DMS53 treated with DMSO at 0.1 percent for 48 hours (cell line): Measurements from ENCODE around the gene ABITRAM.
"Not testable (repeated sequence)": the region's sequence is repeated elsewhere in the genome, so short reads cannot be mapped to it uniquely, and the experiment has no call there.

Source experiments
- DNase-seq: peaks from one replicate; lab custom pipeline; 2025; ENCODE audit not compliant: unreplicated experiment; lab: John Stamatoyannopoulos, UW

Gene ABITRAM

DNA sequence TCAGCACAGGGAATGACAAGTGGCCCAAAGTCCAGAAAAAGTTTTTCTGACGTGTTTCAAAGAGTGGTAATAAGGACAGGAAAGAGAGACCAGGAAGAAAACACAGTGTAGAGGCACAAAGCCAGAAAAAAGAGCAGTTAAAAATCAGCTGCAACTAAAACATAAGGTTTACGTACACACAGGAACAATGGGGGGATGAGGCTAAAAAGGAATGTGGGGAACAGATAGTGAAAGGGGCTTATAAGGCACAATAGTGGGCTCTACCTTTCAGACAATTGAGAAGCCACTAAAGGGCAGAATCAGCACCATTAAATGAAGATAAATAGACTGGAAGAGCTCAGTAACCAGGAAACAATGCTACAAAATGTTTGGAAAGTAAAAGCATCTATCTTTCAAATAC is 5.8 kb upstream of the ABITRAM start:
- DNase-seq, result no peak

DNA sequence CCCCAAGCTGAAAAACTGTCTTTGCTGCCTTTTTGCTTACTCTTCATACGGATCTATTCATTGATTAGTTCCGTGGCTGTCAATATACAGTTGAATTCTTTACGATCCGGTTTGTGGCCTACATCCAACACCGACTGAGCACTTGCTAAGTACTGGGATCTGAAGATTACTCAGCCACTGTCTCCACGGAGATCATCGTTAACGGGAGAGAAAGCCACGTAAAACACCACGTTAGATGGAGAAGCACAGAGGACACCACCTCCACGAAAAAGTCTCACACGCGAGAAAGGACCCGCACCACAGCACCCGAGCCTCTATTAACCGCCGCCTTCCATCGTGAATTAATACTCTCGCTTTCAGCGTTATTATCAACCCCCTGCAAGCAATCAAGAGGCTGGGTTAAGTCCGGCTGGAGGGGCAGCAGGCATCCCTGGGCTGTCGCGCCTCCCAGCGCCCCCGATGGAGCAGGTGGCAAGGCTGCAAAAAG is 926 bp upstream of the ABITRAM start:
- DNase-seq, result no peak

DNA sequence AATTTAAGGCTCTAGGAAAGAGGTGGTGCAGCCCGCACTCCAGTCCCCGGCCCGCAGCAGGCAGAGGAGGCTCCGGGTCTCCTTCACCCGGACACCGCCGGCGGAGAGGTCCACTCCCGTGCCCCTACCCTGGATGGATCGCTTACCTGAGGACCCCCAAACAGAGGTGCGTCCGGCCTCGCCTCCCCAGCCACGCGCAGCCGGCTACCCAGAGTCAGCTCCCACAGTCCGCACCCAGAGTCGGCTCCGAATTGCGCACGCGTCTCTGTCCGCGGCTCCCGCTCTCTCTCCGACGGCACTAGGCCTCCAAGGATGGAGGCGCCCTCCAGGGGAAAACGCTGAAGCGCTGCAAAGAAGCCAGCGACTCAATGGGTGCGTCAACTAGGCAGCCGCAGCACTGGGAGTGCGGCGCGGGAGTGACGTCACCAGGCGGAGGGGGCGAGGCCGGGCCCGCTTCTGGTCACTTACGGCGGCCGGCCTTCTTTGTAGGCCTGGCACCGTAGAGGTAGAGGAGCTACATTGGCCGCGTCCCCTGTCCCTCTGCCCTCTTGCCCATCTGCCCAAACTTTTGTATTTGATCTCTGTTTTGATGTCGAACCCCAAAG is 380 bp upstream of the ABITRAM start, which contains the start of gene ELP1:
Gene ELP1, minus strand, starts transcription at position 407 of the 605 bp plus-strand sequence. CDS start 2,978 bp downstream, outside the sequence.
- peak; percentile 72 for DNase-seq

DNA sequence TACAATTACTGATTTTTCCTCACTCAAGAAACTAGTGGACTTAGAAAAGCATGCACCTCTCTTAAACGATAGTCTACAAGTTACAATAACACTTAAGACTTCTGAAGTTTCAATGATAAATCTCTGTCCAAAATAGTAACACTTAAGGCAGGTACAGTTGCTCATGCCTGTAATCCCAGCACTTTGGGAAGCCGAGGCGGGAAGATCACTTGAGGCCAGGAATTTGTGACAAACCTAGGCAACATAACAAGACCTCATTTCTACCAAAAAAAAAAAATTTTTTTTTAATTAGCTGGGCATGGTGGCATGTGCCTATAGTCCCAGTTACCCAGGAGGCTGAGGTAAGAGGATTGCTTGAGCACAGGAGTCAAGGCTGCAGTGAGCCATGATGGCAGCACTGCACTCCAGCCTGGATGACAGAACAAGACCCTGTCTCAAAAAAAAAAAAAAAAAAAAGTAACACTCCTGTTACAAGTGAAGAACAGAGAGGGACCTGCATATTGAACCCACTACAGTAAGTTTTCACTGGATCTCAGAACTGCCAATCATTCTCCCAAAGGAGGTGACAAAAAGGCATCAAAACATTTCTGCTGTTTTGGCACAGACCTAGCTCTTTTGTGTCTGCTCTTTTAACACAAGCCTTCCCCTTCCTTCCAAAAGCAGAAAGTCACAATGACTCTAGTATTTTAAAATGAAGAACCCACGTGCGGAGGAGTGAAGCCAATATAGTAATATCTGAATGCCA is 3.5 kb downstream of the ABITRAM start:
- no peak for DNase-seq

DNA sequence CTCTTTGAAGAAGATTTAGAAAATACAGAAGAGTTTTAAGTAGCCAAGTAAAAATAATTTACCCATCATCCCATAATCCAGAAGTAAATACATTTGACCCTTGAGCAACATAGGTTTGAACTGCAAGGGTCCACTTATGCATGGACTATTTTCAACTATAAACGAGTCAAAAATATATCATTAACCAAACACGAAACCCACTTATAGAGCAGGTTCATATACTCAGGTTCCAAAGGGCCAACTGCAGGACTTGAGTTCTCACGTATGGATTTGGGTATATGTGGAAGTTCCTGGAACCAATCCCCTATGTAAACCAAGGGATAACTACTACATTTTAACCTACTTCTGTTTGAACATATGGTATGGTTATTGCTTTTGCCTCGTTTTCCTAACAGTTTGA is 5.8 kb downstream of the ABITRAM start:
- no peak for DNase-seq

DNA sequence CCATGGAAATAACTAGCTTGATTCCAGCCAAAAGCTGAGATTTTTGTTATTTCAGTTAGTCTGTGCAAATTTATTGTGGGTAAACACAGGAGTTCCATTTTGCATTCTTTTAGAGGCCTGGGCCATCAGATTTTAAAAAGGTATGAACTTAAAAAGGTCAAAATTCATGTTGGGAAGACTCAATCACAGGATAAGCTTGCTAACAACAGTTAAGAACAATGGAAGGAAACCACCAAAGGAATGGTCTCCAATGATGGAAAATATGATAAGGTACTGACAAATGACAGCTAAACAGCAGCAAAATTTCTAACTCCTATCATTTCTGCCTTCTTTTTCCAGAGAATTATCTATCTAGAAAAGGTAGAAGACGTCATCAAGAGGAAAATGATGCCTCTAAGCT is 16.0 kb downstream of the ABITRAM start:
- DNase-seq, result no peak

DNA sequence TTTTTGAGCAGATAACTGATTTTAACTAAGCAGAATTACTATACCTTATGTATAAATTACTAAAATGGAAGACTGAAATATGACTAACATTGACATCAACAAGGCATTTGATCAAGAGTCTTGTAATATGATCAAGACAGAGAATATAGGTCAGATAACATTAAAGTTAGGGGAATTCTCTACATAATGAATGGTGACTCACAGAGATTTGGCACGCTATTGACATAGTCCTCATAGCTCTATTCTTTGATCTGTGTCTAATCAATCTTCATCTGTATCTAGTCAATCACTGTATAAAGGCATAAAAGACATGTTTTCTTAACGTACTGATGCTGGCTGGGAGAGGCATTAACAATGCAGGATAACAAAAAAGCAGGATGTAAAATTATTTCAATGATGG is 17.4 kb downstream of the ABITRAM start:
- DNase-seq, result no peak

DNA sequence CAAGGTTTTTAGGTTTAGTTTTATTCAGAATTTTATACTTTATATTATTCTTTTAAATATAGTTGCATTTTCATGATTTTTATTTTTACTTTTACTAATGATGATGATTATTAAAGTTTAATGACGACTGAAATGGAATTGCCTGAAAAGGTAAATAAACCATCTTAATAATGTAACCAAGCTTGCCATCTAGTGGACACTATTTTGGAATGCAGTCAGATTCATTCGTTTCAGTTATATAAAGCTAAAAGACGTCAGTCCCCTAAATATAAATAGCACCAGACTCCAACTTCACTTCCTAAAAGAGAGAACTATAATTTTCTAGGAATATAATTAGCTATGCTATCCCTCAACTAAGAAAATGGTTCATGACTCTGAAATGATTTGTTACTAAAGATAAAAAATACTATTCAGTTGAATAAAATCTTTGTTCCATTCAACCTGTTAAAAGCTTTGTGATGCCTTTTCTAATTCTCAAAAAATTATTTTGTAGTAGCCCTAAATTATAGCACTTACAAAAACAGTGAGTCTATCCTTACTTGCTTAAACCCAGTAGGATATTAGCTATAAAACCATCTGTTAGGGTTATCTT is 19.9 kb downstream of the ABITRAM start:
- DNase-seq, result peak; percentile 30

DNA sequence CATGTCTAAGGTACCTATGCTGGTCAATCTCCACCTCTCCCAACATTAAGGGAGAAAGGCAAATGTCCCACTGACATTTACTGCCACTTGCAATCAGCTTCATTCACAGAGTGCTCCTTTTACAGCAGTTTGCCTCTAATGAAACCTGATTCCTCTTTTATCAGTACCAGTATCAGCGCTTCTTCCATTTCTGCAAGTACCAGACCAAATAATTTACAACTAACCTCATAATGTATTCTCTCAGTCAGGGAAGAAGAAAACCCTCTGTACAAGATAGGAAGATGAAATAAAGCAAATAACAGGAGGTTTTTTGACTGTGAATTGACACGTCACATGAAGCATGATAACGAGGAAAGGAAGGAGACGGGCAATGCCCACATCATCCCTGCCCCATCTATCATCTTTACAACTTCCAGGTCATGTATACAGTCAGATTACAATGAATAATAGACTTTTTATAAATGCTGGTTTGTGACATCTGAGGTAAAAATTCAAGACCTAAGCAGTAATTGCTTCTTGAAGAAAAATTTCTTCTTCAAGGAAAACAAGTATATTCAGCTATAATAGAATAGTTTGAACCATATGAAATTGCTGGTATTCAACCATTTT is 21.9 kb downstream of the ABITRAM start:
- no peak for DNase-seq

DNA sequence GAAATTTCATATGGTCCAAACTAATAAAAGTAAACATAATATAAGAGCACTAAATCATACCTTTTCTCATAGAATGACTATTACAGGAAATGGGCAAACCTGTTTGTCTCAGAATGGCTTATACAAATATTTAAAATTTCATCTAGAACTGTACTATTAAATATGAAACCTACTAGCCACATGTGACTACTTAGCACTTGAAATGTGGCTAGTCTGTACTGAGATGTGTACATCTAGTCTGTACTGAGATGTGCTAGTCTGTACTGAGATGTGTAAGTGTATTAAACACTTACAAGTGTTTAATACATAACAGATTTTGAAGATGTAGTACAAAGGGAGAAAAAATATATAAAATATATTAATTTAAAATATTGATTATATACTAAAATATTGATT is 22.4 kb downstream of the ABITRAM start:
- DNase-seq, result peak; percentile 5

DNA sequence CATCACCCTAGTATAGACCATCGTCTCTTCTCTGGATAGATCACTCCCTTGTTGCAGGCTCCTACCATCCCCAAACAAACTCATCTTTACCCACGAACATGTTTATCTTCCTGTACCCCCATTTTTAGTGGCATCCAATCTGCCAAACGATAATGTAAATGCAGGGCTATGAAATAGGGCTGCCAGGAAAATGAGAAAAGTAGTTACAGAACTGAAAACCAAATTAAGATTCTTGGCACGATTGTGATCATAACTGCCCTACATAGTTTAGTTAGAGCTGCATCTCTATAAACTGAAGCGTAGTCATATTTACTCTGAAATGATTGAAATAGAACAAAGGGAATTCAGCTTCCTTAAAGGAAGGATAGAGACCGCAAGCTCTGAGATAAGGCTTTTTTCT is 26.1 kb downstream of the ABITRAM start:
- no peak for DNase-seq

DNA sequence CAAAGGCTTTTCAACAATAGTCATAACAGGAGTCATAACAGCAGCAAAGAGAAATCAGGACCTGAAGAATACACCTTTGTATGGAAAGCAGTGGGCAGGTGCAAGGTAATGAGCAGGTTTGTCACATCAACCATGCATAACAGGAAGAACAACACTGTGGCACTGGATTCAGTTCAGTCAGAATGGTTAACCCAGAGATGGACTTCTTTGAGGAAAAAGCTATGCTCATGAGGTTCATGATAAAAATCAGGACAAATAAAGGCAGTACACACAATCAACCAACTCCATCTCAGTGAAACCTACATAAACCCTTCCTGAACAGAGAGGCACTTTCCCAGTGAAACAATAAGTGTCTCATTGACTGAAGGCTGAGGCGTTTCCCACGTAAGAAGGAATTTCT is 27.0 kb downstream of the ABITRAM start:
- DNase-seq, result no peak

DNA sequence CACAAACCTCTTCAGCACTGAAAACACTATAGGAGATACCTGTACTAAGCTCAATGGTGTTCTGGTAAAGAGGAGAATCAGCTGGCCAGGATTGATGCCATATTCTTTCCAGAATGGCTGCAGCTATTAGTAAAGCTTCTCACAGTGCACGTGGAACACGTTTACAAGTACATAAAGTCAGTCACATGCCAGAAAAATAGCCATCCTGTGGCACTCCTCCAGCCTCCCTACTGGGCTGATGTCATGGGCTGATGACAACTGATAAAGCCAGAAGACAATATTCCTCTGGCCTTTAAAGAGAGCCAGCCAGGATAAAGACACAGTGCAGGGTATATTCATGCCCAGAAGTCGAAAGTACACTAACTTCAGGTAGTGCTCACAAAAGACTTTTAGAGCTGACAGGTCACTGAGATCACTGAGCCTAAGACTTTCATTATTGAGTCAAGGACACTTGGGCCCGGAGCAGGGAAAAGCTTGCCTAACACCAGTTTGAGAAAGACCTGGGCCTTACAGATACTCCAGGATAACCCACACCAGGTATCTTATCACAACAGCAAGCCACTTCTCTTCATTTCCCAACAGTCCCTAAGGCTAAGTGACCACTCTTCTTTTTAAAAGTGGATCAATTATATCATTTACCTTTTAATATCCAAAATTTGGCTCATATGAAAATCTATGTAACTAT is 29.4 kb downstream of the ABITRAM start:
- DNase-seq, result no peak

DNA sequence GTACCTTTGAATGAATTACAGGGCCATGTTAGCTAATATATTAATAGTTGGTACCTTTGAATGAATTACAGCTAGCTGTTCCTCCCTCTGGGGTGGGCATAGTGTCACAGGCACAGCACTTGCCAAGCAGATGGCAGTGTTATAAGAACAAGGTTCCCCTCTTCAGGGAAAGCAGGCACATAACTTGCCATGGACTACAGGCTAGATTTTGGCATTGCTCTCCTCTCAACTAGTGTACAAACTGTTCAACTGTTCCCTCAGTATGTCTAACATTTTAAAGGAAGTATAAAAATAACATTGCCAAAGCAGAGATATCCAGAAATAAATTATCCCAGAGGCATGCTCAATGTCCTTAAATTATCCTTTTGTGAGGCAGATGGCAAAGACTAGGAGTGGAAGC is 33.7 kb downstream of the ABITRAM start:
- DNase-seq, result no peak

DNA sequence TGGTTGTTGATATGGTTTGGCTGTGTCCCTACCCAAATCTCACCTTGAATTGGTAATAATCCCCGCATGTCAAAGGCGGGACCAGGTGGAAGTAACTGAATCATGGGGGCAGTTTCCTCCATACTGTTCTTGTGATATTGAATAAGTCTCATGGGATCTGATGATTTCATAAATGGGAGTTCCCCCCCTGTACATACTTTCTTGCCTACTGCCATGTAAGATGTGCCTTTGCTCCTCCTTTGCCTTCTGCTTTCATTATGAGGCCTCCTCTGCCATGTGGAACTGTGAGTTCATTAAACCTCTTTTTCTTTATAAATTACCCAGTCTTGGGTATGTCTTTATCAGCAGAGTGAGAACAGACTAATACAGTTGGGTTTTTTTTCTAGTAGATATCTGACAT is 37.2 kb downstream of the ABITRAM start:
- DNase-seq, result not testable (repeated sequence)

DNA sequence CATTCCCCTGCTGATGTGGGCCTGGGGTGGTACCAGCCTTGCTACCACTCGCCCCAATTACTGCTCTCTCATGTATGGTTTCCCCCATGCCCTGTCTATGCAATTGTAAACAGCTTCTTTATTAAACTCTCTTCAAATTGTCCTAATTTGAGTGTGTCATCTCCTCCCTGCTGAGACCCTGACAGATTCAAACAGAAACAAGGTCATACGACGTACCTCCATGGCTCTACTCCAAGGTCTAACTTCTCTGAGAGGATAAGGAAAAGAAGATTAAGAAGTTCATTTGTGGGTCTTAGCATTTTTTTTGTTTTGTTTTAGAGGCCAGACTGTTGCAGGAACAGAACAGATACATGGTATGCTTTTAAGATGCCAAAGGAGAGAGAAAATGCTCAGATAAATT is 38.0 kb downstream of the ABITRAM start:
- DNase-seq, result no peak

DNA sequence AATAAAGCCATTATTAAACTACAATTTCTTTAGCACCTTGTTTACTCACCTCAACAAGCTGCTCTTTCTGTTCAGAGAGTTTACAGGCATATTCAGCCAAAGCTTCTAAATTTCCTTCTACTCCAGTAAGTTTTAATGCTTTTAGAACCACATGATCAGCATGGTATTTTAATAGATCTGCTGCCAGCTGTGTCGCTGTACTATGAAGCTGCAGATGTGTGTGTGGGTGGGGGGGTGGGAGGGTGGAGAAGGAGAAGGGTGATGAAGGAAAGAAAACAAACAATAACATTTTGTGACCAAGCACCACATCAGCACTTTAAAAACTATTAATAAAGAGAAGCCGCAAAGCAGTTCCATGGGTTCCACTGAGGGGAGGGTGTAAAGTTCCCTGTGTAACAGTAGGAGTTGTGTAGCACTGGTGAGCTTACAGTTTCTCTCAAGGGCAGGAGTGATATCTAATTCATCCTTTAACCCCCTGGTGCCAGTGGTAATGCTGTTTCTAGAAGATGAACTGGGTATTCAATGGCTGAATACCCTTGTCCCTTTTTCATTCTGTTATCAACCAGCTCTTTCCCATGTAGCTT is 38.5 kb downstream of the ABITRAM start:
- no peak for DNase-seq

DNA sequence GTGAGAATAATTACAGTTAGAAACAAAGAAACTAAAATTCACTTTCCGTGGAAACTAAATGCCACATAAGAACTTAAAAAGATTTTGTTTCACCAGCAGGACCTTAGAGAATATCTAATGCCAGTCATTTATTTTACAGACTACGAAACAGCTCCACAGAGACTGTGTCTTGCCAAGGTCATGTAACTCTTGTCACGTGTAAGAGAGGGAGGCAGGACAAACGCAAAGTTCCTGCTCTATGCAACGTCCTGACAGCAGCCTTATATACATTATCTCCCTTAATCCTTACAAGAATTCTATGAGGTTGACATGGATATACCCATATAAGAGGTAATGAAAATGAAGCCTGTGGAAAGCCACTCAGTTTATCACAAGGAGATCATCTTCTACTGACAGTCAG is 39.7 kb downstream of the ABITRAM start:
- no peak for DNase-seq

DNA sequence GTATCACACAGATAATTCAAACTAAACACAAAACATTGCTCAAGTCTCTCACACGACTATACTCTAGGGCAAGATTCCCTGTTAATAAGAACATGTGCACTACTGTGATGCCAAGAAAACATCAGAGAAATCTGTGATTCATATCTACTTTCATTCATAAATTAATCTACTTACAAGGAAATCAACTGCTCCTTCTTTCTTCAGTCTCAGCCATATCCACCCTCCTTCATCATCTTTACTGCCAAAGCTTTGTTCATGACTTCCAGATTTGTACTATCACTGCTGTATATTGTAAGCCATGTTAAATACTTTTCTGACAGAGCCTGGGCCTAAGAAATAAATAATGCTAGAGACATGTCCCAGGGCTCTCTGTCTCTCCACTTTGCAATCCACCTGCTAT is 44.0 kb downstream of the ABITRAM start:
- DNase-seq, result no peak

DNA sequence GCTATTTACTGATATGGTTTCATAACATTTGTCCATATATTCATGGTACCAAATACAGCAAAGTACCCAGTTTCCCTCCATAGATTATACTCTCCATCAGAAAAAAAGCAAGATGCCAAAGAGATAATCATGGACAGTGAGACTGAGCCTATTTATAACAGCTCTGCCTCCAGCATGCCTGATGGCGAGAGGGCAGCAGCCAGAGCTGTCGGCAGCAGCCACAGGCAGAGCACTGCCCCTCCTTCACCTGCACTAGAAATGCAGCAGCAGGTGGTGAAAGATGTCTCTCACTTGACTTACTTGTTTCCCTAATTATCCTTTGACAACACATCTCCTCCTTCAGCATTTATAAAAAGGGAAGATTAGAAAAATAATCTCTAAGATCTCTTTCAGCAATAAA is 46.7 kb downstream of the ABITRAM start:
- no peak for DNase-seq

DNA sequence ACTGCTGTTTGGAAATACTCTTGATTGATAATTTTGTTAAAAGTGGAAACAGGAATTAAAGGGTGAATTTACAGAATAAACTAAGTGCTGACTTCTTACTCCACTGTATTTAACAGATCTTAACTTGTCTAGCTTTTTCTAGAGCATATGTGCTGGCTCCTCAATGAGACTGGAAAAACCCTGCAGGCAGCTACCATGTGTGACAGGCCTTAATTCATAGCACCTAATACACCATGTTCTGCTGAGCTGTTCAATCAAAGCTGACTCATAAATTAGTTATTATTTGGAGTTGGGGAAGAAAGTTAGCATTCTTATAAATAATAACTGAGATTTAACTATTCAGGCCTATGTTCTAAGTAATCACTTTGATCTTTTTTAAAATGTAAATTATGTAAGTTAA is 49.7 kb downstream of the ABITRAM start:
- no peak for DNase-seq
